ENCODE measurements around the gene ATCAY.

ATCAY gene

GRCh38 chr19:3880471-3881271 is at the start of gene ATCAY:
ATCAY (plus strand) TSS chr19:3880685; CDS start chr19:3885768, 5,083 bp downstream.
- no peak within 1 kb of the TSS for H3K9ac ChIP-seq (ENCODE audit: low read length in 5 of 5)
- peaks cover 0 to 3% (median 0%) of the 10 kb centered on the region in 5 donors for H3K9me3 ChIP-seq (ENCODE audit: control insufficient read depth in 5 of 5, low read length in 5 of 5)
- H3K27ac ChIP-seq (ENCODE audit: low read depth, low read length): no peak within 1 kb of the TSS
- peaks cover 25 to 58% (median 32%) of the 10 kb centered on the region in 5 donors for H3K27me3 ChIP-seq (ENCODE audit: control insufficient read depth in 5 of 5, insufficient read depth in 4 of 5, low read length in 5 of 5)
- no peak within 1 kb of the TSS for H3K4me3 ChIP-seq (ENCODE audit: low read depth in 1 of 5, low read length in 5 of 5)
- H3K4me1 ChIP-seq (ENCODE audit: control insufficient read depth in 5 of 5, insufficient read depth in 5 of 5, low read length in 5 of 5): no peaks in the 10 kb centered on the region
- no peaks in the 10 kb centered on the region for H3K36me3 ChIP-seq (ENCODE audit: control insufficient read depth in 5 of 5, insufficient read depth in 5 of 5, low read length in 5 of 5)

GRCh38 chr19:3831601-3832000 is 48.9 kb upstream of the ATCAY start:
- no peak overlapping the region for H3K4me3 ChIP-seq (ENCODE audit: low read depth in 1 of 5, low read length in 5 of 5)
- H3K27ac ChIP-seq (ENCODE audit: low read depth, low read length): no peak overlapping the region
- peaks cover 0 to 5% (median 0%) of the 10 kb centered on the region in 5 donors for H3K4me1 ChIP-seq (ENCODE audit: control insufficient read depth in 5 of 5, insufficient read depth in 5 of 5, low read length in 5 of 5)
- no peaks in the 10 kb centered on the region for H3K9me3 ChIP-seq (ENCODE audit: control insufficient read depth in 5 of 5, low read length in 5 of 5)
- H3K36me3 ChIP-seq (ENCODE audit: control insufficient read depth in 5 of 5, insufficient read depth in 5 of 5, low read length in 5 of 5): no peaks in the 10 kb centered on the region
- peaks cover 14 to 21% (median 19%) of the 10 kb centered on the region in 5 donors for H3K27me3 ChIP-seq (ENCODE audit: control insufficient read depth in 5 of 5, insufficient read depth in 4 of 5, low read length in 5 of 5)
- H3K9ac ChIP-seq (ENCODE audit: low read length in 5 of 5): no peak overlapping the region

- Histone ChIP-seq H3K27ac (ENCODE audit: low read depth, low read length) (no peak overlapping the region), H3K9ac (ENCODE audit: low read length in 5 of 5) (no peak overlapping the region), H3K4me3 (ENCODE audit: low read depth in 1 of 5, low read length in 5 of 5) (no peak overlapping the region), H3K4me1 (ENCODE audit: control insufficient read depth in 5 of 5, insufficient read depth in 5 of 5, low read length in 5 of 5) (peaks cover 0 to 5% (median 0%) of the 10 kb centered on the region in 5 donors), H3K9me3 (ENCODE audit: control insufficient read depth in 5 of 5, low read length in 5 of 5) (no peaks in the 10 kb centered on the region), H3K36me3 (ENCODE audit: control insufficient read depth in 5 of 5, insufficient read depth in 5 of 5, low read length in 5 of 5) (no peaks in the 10 kb centered on the region), H3K27me3 (ENCODE audit: control insufficient read depth in 5 of 5, insufficient read depth in 4 of 5, low read length in 5 of 5) (peaks cover 14 to 21% (median 19%) of the 10 kb centered on the region in 5 donors)
Measured at GRCh38 chr19:3832001-3832400, 48.5 kb upstream of the ATCAY start.

GRCh38 chr19:3833578-3834348 is 46.7 kb upstream of the ATCAY start:
- Histone ChIP-seq H3K9ac (ENCODE audit: low read length in 5 of 5) (no peak overlapping the region), H3K27ac (ENCODE audit: low read depth, low read length) (no peak overlapping the region), H3K27me3 (ENCODE audit: control insufficient read depth in 5 of 5, insufficient read depth in 4 of 5, low read length in 5 of 5) (peaks cover 14 to 22% (median 20%) of the 10 kb centered on the region in 5 donors), H3K4me3 (ENCODE audit: low read depth in 1 of 5, low read length in 5 of 5) (no peak overlapping the region), H3K36me3 (ENCODE audit: control insufficient read depth in 5 of 5, insufficient read depth in 5 of 5, low read length in 5 of 5) (no peaks in the 10 kb centered on the region), H3K9me3 (ENCODE audit: control insufficient read depth in 5 of 5, low read length in 5 of 5) (peaks cover 0 to 7% (median 0%) of the 10 kb centered on the region in 5 donors), H3K4me1 (ENCODE audit: control insufficient read depth in 5 of 5, insufficient read depth in 5 of 5, low read length in 5 of 5) (no peaks in the 10 kb centered on the region)

GRCh38 chr19:3834349-3835054 is 46.0 kb upstream of the ATCAY start:
- Histone ChIP-seq H3K27me3 (ENCODE audit: control insufficient read depth in 5 of 5, insufficient read depth in 4 of 5, low read length in 5 of 5) (peaks cover 14 to 22% (median 20%) of the 10 kb centered on the region in 5 donors), H3K4me1 (ENCODE audit: control insufficient read depth in 5 of 5, insufficient read depth in 5 of 5, low read length in 5 of 5) (no peaks in the 10 kb centered on the region), H3K9me3 (ENCODE audit: control insufficient read depth in 5 of 5, low read length in 5 of 5) (peaks cover 0 to 7% (median 0%) of the 10 kb centered on the region in 5 donors), H3K9ac (ENCODE audit: low read length in 5 of 5) (no peak overlapping the region), H3K4me3 (ENCODE audit: low read depth in 1 of 5, low read length in 5 of 5) (no peak overlapping the region), H3K27ac (ENCODE audit: low read depth, low read length) (no peak overlapping the region), H3K36me3 (ENCODE audit: control insufficient read depth in 5 of 5, insufficient read depth in 5 of 5, low read length in 5 of 5) (no peaks in the 10 kb centered on the region)

- H3K9ac ChIP-seq (ENCODE audit: low read length in 5 of 5): no peak overlapping the region
- no peaks in the 10 kb centered on the region for H3K4me1 ChIP-seq (ENCODE audit: control insufficient read depth in 5 of 5, insufficient read depth in 5 of 5, low read length in 5 of 5)
- H3K27me3 ChIP-seq (ENCODE audit: control insufficient read depth in 5 of 5, insufficient read depth in 4 of 5, low read length in 5 of 5): peaks cover 14 to 22% (median 19%) of the 10 kb centered on the region in 5 donors
- H3K4me3 ChIP-seq (ENCODE audit: low read depth in 1 of 5, low read length in 5 of 5): no peak overlapping the region
- H3K36me3 ChIP-seq (ENCODE audit: control insufficient read depth in 5 of 5, insufficient read depth in 5 of 5, low read length in 5 of 5): no peaks in the 10 kb centered on the region
- H3K27ac ChIP-seq (ENCODE audit: low read depth, low read length): no peak overlapping the region
- peaks cover 0 to 7% (median 0%) of the 10 kb centered on the region in 5 donors for H3K9me3 ChIP-seq (ENCODE audit: control insufficient read depth in 5 of 5, low read length in 5 of 5)
Measured at GRCh38 chr19:3835055-3835435, 45.4 kb upstream of the ATCAY start.

GRCh38 chr19:3836887-3837286 is 43.6 kb upstream of the ATCAY start:
- Histone ChIP-seq H3K4me1 (ENCODE audit: control insufficient read depth in 5 of 5, insufficient read depth in 5 of 5, low read length in 5 of 5) (no peaks in the 10 kb centered on the region), H3K27me3 (ENCODE audit: control insufficient read depth in 5 of 5, insufficient read depth in 4 of 5, low read length in 5 of 5) (peaks cover 6 to 12% (median 11%) of the 10 kb centered on the region in 5 donors)

GRCh38 chr19:3837332-3837731 is 43.2 kb upstream of the ATCAY start:
- no peaks in the 10 kb centered on the region for H3K4me1 ChIP-seq (ENCODE audit: control insufficient read depth in 5 of 5, insufficient read depth in 5 of 5, low read length in 5 of 5)
- H3K27me3 ChIP-seq (ENCODE audit: control insufficient read depth in 5 of 5, insufficient read depth in 4 of 5, low read length in 5 of 5): peaks cover 4 to 12% (median 10%) of the 10 kb centered on the region in 5 donors
- peaks cover 0 to 7% (median 0%) of the 10 kb centered on the region in 5 donors for H3K9me3 ChIP-seq (ENCODE audit: control insufficient read depth in 5 of 5, low read length in 5 of 5)
- no peaks in the 10 kb centered on the region for H3K36me3 ChIP-seq (ENCODE audit: control insufficient read depth in 5 of 5, insufficient read depth in 5 of 5, low read length in 5 of 5)
- H3K27ac ChIP-seq (ENCODE audit: low read depth, low read length): no peak overlapping the region
- no peak overlapping the region for H3K4me3 ChIP-seq (ENCODE audit: low read depth in 1 of 5, low read length in 5 of 5)
- H3K9ac ChIP-seq (ENCODE audit: low read length in 5 of 5): no peak overlapping the region

More at GRCh38 chr19:3836887-3837286, 43.6 kb upstream of the ATCAY start:
- Histone ChIP-seq H3K9me3 (ENCODE audit: control insufficient read depth in 5 of 5, low read length in 5 of 5) (peaks cover 0 to 7% (median 0%) of the 10 kb centered on the region in 5 donors), H3K4me3 (ENCODE audit: low read depth in 1 of 5, low read length in 5 of 5) (no peak overlapping the region), H3K9ac (ENCODE audit: low read length in 5 of 5) (no peak overlapping the region), H3K27ac (ENCODE audit: low read depth, low read length) (no peak overlapping the region), H3K36me3 (ENCODE audit: control insufficient read depth in 5 of 5, insufficient read depth in 5 of 5, low read length in 5 of 5) (no peaks in the 10 kb centered on the region)

- Histone ChIP-seq H3K36me3 (ENCODE audit: control insufficient read depth in 5 of 5, insufficient read depth in 5 of 5, low read length in 5 of 5) (no peaks in the 10 kb centered on the region), H3K4me1 (ENCODE audit: control insufficient read depth in 5 of 5, insufficient read depth in 5 of 5, low read length in 5 of 5) (no peaks in the 10 kb centered on the region), H3K4me3 (ENCODE audit: low read depth in 1 of 5, low read length in 5 of 5) (no peak overlapping the region), H3K9ac (ENCODE audit: low read length in 5 of 5) (no peak overlapping the region), H3K27ac (ENCODE audit: low read depth, low read length) (no peak overlapping the region), H3K9me3 (ENCODE audit: control insufficient read depth in 5 of 5, low read length in 5 of 5) (peaks cover 0 to 7% (median 0%) of the 10 kb centered on the region in 5 donors), H3K27me3 (ENCODE audit: control insufficient read depth in 5 of 5, insufficient read depth in 4 of 5, low read length in 5 of 5) (peaks cover 4 to 12% (median 10%) of the 10 kb centered on the region in 5 donors)
Measured at GRCh38 chr19:3837922-3838321, 42.6 kb upstream of the ATCAY start.

All from subcutaneous abdominal adipose tissue (tissue), 5 donors.